Activated CD4-positive, alpha-beta memory T cell treated with anti-CD3 and anti-CD28 coated beads, Interleukin-2, amount 10 ng/mL, durations not matched to agents 7 days and 5 days (primary cell): ENCODE measurements around the gene GORAB. TPM values are rescaled to one million over a fixed set of nuclear protein-coding genes. Genes with fewer than 3 reads are reported as not detected.

Experiments
- CTCF ChIA-PET: fragments of 350-600 bp; sonication (Branson Sonifier 250); formaldehyde crosslinking; loops from one replicate; lab custom pipeline; 2021; ENCODE audit warnings: antibody characterized with exemption, inconsistent platforms; lab: Charles Lee
- POLR2A ChIA-PET: fragments of 350-600 bp; sonication (Branson Sonifier 250); formaldehyde crosslinking; loops from one replicate; lab custom pipeline; 2021; ENCODE audit warnings: antibody characterized with exemption; lab: Charles Lee
- DNase-seq: peaks from one replicate; pipeline ENCODE4 v3.0.0-alpha.2; 2020
- H3K27ac Mint-ChIP-seq: one replicate; pipeline ENCODE4 v1.8.0; 2021; ENCODE audit warnings: mild to moderate bottlenecking, mixed read lengths
- H3K27me3 Mint-ChIP-seq: one replicate; pipeline ENCODE4 v1.8.0; 2021; ENCODE audit warnings: mixed read lengths
- H3K36me3 Mint-ChIP-seq: one replicate; pipeline ENCODE4 v1.8.0; 2021; ENCODE audit warnings: low read depth, mixed read lengths
- H3K4me1 Mint-ChIP-seq: one replicate; pipeline ENCODE4 v1.8.0; 2021; ENCODE audit warnings: mixed read lengths
- H3K4me3 Mint-ChIP-seq: one replicate; pipeline ENCODE4 v1.8.0; 2021; ENCODE audit warnings: mild to moderate bottlenecking, mixed read lengths
- H3K9me3 Mint-ChIP-seq: one replicate; pipeline ENCODE4 v1.8.0; 2021; ENCODE audit warnings: mixed read lengths
- total RNA-seq, 2 experiments: library from RNA; stranded (reverse); gene quantifications; one replicate each; pipeline ENCODE4 v1.2.3, GENCODE V29; 2021

Gene GORAB, protein sequence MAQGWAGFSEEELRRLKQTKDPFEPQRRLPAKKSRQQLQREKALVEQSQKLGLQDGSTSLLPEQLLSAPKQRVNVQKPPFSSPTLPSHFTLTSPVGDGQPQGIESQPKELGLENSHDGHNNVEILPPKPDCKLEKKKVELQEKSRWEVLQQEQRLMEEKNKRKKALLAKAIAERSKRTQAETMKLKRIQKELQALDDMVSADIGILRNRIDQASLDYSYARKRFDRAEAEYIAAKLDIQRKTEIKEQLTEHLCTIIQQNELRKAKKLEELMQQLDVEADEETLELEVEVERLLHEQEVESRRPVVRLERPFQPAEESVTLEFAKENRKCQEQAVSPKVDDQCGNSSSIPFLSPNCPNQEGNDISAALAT
- 10 to 100 TPM in 1 of 2 experiments, 1 to 10 TPM in 1; 8.9 to 10.8 TPM for total RNA-seq

- no peak within 1 kb of the TSS for H3K27ac Mint-ChIP-seq
- DNase-seq: peak; percentile 91
- ChIA-PET POLR2A (interaction anchor here (1.1 to 2.8 kb wide), 7 partner anchors 8 to 639 kb away, joined by 3 to 20 read pairs (median 4); partner anchors contain the start of genes KIFAP3 and SCYL3), CTCF (interaction anchor here (1.4 kb wide), 1 partner anchor 15 kb away, joined by 3 read pairs; no protein-coding TSS in a partner anchor)
- H3K4me1 Mint-ChIP-seq: peaks cover 10% of the 10 kb centered on the region
- H3K36me3 Mint-ChIP-seq: peaks cover 11% of the 10 kb centered on the region
- H3K9me3 Mint-ChIP-seq: no peaks in the 10 kb centered on the region
- peaks cover 9% of the 10 kb centered on the region for H3K27me3 Mint-ChIP-seq
- H3K4me3 Mint-ChIP-seq: no peak within 1 kb of the TSS
Measured at GRCh38 chr1:170531758-170532657, at the start of gene GORAB. GORAB (plus strand) TSS chr1:170532166; CDS start chr1:170532224, 58 bp downstream.

- POLR2A ChIA-PET: no interaction called here
- CTCF ChIA-PET: interaction anchor here (0.6 kb wide), 1 partner anchor 39 kb away, joined by 3 read pairs; no protein-coding TSS in a partner anchor
Measured at GRCh38 chr1:170483051-170483450, 48.9 kb upstream of the GORAB start.

DNA sequence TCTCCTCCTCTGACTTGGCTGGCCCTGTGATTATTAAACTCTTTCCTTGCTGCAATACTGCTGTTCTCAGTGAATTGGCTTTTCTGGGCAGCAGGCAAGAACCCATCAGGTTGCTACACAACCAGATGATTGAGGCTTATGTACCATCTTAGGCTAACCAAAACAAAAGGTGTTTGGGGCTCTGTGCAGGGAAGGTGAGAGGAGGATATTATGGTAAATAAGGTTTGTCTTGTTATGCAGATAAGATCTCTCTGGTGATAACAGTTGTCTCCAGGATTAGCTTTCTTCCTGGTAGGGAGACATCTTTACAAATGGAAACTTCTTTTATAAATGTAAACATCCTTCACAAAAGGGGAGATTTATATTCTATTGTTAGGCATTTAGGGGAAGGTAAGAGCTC is 44.5 kb upstream of the GORAB start:
- no peak overlapping the region for H3K27ac Mint-ChIP-seq
- no peaks in the 10 kb centered on the region for H3K27me3 Mint-ChIP-seq
- no peak overlapping the region for H3K4me3 Mint-ChIP-seq
- ChIA-PET CTCF (no interaction called here), POLR2A (no interaction called here)
- no peak for DNase-seq
- H3K4me1 Mint-ChIP-seq: no peaks in the 10 kb centered on the region
- no peaks in the 10 kb centered on the region for H3K36me3 Mint-ChIP-seq
- no peaks in the 10 kb centered on the region for H3K9me3 Mint-ChIP-seq

More at GRCh38 chr1:170483051-170483450, 48.9 kb upstream of the GORAB start:
- H3K27ac Mint-ChIP-seq: no peak overlapping the region
- DNase-seq: no peak
- no peaks in the 10 kb centered on the region for H3K4me1 Mint-ChIP-seq
- no peaks in the 10 kb centered on the region for H3K36me3 Mint-ChIP-seq
- no peaks in the 10 kb centered on the region for H3K27me3 Mint-ChIP-seq
- no peaks in the 10 kb centered on the region for H3K9me3 Mint-ChIP-seq
- H3K4me3 Mint-ChIP-seq: no peak overlapping the region

GRCh38 chr1:170491291-170491690 is 40.7 kb upstream of the GORAB start:
- no peaks in the 10 kb centered on the region for H3K36me3 Mint-ChIP-seq
- peaks cover 1% of the 10 kb centered on the region for H3K4me1 Mint-ChIP-seq
- no peak overlapping the region for H3K27ac Mint-ChIP-seq
- no peak for DNase-seq
- H3K27me3 Mint-ChIP-seq: peaks cover 4% of the 10 kb centered on the region
- no peak overlapping the region for H3K4me3 Mint-ChIP-seq
- ChIA-PET POLR2A (no interaction called here), CTCF (no interaction called here)
- no peaks in the 10 kb centered on the region for H3K9me3 Mint-ChIP-seq

GRCh38 chr1:170494369-170494768 is 37.6 kb upstream of the GORAB start:
- no peak for DNase-seq
- Mint-ChIP-seq H3K27ac (no peak overlapping the region), H3K27me3 (peaks cover 8% of the 10 kb centered on the region), H3K9me3 (no peaks in the 10 kb centered on the region), H3K36me3 (no peaks in the 10 kb centered on the region), H3K4me3 (no peak overlapping the region), H3K4me1 (peaks cover 1% of the 10 kb centered on the region)
- ChIA-PET CTCF (no interaction called here), POLR2A (no interaction called here)

GRCh38 chr1:170495006-170495405 is 37.0 kb upstream of the GORAB start:
- Mint-ChIP-seq H3K9me3 (no peaks in the 10 kb centered on the region), H3K4me1 (peaks cover 1% of the 10 kb centered on the region), H3K4me3 (no peak overlapping the region), H3K36me3 (no peaks in the 10 kb centered on the region), H3K27me3 (peaks cover 8% of the 10 kb centered on the region), H3K27ac (no peak overlapping the region)
- ChIA-PET CTCF (no interaction called here), POLR2A (no interaction called here)
- no peak for DNase-seq

DNA sequence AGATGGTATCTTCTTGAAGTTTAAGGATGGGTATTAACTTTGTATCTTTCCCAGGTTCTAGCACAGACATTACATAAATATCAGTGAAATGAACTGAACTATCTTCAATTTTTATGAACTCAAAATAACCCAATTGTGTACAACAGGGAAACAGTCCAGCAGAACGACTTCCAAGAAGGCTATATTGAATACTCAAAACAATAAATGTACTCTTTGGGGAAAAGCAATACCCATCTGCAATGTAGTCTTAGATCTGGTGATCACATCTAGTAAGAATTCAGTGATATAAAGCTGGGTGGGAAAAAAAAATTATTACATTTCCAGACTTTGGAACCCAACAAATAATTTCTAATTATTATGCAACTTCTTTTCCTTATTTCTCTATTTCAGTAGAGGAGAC is 33.1 kb upstream of the GORAB start:
- ChIA-PET CTCF (no interaction called here), POLR2A (no interaction called here)
- H3K9me3 Mint-ChIP-seq: no peaks in the 10 kb centered on the region
- DNase-seq: no peak
- H3K27me3 Mint-ChIP-seq: peaks cover 14% of the 10 kb centered on the region
- no peak overlapping the region for H3K27ac Mint-ChIP-seq
- peaks cover 1% of the 10 kb centered on the region for H3K4me1 Mint-ChIP-seq
- H3K4me3 Mint-ChIP-seq: no peak overlapping the region
- no peaks in the 10 kb centered on the region for H3K36me3 Mint-ChIP-seq

GRCh38 chr1:170503665-170504064 is 28.3 kb upstream of the GORAB start:
- POLR2A ChIA-PET: no interaction called here
- Mint-ChIP-seq H3K9me3 (no peaks in the 10 kb centered on the region), H3K36me3 (no peaks in the 10 kb centered on the region), H3K27me3 (peaks cover 24% of the 10 kb centered on the region), H3K27ac (no peak overlapping the region), H3K4me3 (no peak overlapping the region), H3K4me1 (no peaks in the 10 kb centered on the region)
- CTCF ChIA-PET: no interaction called here
- no peak for DNase-seq

DNA sequence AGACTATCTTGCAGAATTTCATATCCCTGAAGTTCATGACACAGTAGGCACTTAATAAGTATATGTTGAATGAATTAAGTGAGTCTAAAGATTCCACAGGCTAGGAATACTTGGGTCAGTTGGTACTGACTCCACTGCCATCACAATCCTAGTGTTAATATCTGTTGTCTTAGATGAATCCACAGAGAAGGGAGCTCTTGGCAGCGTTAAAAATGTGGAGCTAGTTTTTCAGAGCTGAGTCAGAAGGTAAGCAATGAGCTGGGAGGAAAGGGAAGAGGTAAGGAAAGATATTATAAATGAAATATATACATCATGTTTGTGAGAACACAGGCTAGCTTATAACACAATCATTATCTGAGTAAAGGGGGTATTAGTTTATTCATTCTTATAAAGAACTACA is 21.8 kb upstream of the GORAB start:
- Mint-ChIP-seq H3K4me1 (peaks cover 3% of the 10 kb centered on the region), H3K27me3 (peaks cover 14% of the 10 kb centered on the region), H3K27ac (no peak overlapping the region), H3K9me3 (no peaks in the 10 kb centered on the region), H3K4me3 (no peak overlapping the region), H3K36me3 (no peaks in the 10 kb centered on the region)
- CTCF ChIA-PET: no interaction called here
- POLR2A ChIA-PET: no interaction called here
- no peak for DNase-seq

GRCh38 chr1:170511038-170511437 is 20.9 kb upstream of the GORAB start:
- Mint-ChIP-seq H3K36me3 (no peaks in the 10 kb centered on the region), H3K4me1 (peaks cover 3% of the 10 kb centered on the region), H3K4me3 (no peak overlapping the region), H3K27me3 (peaks cover 14% of the 10 kb centered on the region), H3K27ac (no peak overlapping the region), H3K9me3 (no peaks in the 10 kb centered on the region)
- ChIA-PET CTCF (no interaction called here), POLR2A (no interaction called here)
- no peak for DNase-seq

DNA sequence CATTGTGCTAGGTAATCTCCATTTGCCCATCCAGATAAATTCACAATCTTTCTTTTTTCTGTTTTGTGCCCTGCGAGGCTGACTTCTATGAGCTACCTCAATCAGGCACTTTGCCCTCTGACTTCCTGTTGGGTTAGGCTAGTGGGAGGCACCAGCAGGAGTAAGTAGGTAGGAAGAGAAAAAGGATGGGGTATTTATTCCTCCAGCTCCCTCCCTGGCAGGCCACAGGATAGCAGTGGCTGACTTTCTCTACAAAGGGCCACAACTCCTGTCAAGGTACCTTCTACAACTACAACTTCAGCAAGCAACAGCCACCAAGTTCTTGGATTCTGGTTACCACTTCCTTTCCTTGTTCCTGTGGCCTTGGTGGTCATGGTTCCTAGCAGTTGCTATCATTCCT is 18.8 kb upstream of the GORAB start:
- Mint-ChIP-seq H3K36me3 (no peaks in the 10 kb centered on the region), H3K4me3 (no peak overlapping the region), H3K27me3 (peaks cover 4% of the 10 kb centered on the region), H3K27ac (no peak overlapping the region), H3K9me3 (no peaks in the 10 kb centered on the region), H3K4me1 (peaks cover 3% of the 10 kb centered on the region)
- ChIA-PET POLR2A (no interaction called here), CTCF (no interaction called here)
- no peak for DNase-seq

DNA sequence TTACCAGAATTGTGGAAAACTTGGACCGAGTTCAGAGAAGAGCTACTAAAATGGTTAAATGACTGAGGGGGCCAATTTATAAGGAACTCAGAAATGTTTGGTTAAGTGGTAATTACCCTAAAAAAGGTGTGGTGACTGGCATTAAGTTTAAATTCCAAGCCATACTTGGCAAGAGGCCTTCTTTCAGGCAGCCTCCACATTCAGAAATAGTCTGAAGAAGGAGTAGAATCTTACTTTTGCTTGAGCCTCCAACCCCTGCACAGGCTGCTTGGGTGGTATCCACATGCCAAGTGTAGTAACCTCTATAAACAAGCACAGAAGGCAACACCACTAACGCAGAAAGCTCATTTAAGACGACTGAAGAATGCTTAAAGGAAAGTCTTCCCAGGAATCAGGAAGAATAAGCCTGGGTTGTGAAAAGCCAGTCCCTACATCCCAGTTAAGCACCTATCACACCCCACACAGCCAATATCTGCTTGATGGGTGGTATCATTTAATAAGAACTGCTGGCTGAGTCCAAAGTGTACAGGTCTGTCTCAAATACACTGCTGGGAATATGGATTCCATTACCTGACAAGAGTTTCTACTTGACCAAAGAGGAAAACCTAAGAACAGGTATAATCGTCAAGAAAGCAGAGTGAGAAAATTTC is 13.7 kb upstream of the GORAB start:
- H3K4me3 Mint-ChIP-seq: no peak overlapping the region
- H3K36me3 Mint-ChIP-seq: no peaks in the 10 kb centered on the region
- no peak overlapping the region for H3K27ac Mint-ChIP-seq
- ChIA-PET POLR2A (no interaction called here), CTCF (no interaction called here)
- no peaks in the 10 kb centered on the region for H3K4me1 Mint-ChIP-seq
- peaks cover 15% of the 10 kb centered on the region for H3K27me3 Mint-ChIP-seq
- no peaks in the 10 kb centered on the region for H3K9me3 Mint-ChIP-seq
- DNase-seq: no peak

GRCh38 chr1:170518965-170519364 is 13.0 kb upstream of the GORAB start:
- H3K27ac Mint-ChIP-seq: no peak overlapping the region
- peaks cover 20% of the 10 kb centered on the region for H3K27me3 Mint-ChIP-seq
- DNase-seq: no peak
- no peaks in the 10 kb centered on the region for H3K9me3 Mint-ChIP-seq
- H3K4me3 Mint-ChIP-seq: no peak overlapping the region
- H3K36me3 Mint-ChIP-seq: no peaks in the 10 kb centered on the region
- POLR2A ChIA-PET: no interaction called here
- CTCF ChIA-PET: no interaction called here
- no peaks in the 10 kb centered on the region for H3K4me1 Mint-ChIP-seq
